Prostate gland (tissue), 2 donors: Measurements from ENCODE around the gene KCNJ6.
"Not testable (repeated sequence)": the region's sequence is repeated elsewhere in the genome, so short reads cannot be mapped to it uniquely, and the experiment has no call there.

Experiments used
- CTCF ChIP-seq, 4 experiments: fragments of 200-600 bp in 2 of 4; fragments of 450-650 bp in 2 of 4; sonication (generic) in 2 of 4; IDR thresholded peaks; 1 replicate in 3 of 4; 2 replicates in 1 of 4; pipeline ENCODE4 v1.5.1; 2016 to 2019; ENCODE audit warnings: antibody characterized with exemption in 4 of 4, mild to moderate bottlenecking in 2 of 4, moderate library complexity in 2 of 4
- POLR2A ChIP-seq: fragments of 450-650 bp; IDR thresholded peaks from one replicate; pipeline ENCODE4 v1.6.1; 2016; ENCODE audit warnings: antibody characterized with exemption, mild to moderate bottlenecking

DNA sequence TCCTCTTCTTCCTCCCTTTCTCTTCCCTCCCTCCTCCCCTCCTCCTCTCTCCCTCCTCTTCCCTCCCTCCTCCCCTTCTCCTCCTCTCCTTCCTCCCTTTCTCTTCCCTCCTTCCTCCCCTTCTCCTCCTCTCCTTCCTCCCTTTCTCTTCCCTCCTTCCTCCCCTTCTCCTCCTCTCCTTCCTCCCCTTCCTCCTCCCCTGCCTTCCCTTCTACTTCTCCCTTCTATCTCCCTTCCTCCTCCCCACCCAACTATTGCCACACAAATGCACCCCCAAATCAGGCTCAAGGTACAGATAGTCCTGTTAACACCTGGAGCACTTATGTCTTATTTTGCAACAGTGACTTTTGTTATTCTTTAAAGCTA is 203.7 kb downstream of the KCNJ6 start:
- not testable (repeated sequence) for TF ChIP-seq CTCF (IDR thresholded peaks at IDR 0.05); POLR2A
